ENCODE results near the gene MBD5.
"Not testable (repeated sequence)": the region's sequence is repeated elsewhere in the genome, so short reads cannot be mapped to it uniquely, and the experiment has no call there.

Gene MBD5

GRCh38 chr2:148021059-148021861, at the start of gene MBD5:
Gene MBD5 (plus strand): TSS chr2:148021091.
- peak in 1 of 2 experiments; percentile 5 for DNase-seq

- no peak for DNase-seq
These were observed 44.8 kb upstream of the MBD5 start for GRCh38 chr2:147976102-147976501.

- DNase-seq = no peak
These were observed 43.2 kb upstream of the MBD5 start for GRCh38 chr2:147977679-147978078.

- DNase-seq = no peak
These were observed 39.9 kb upstream of the MBD5 start for GRCh38 chr2:147980940-147981528.

GRCh38 chr2:147989102-147989501, 31.8 kb upstream of the MBD5 start:
- DNase-seq = no peak

GRCh38 chr2:147989809-147990403, 31.0 kb upstream of the MBD5 start:
- peak; percentile 72 to 80 for DNase-seq

GRCh38 chr2:147994965-147995364, 25.9 kb upstream of the MBD5 start:
- not testable (repeated sequence) for DNase-seq

GRCh38 chr2:147996828-147997227, 24.1 kb upstream of the MBD5 start:
- no peak for DNase-seq

GRCh38 chr2:147998203-147998602, 22.7 kb upstream of the MBD5 start:
- no peak for DNase-seq

- no peak for DNase-seq
These were observed 21.8 kb upstream of the MBD5 start for GRCh38 chr2:147999126-147999525.

- DNase-seq = no peak
These were observed 20.8 kb upstream of the MBD5 start for GRCh38 chr2:148000095-148000494.

GRCh38 chr2:148002420-148002819, 18.5 kb upstream of the MBD5 start:
- DNase-seq = not testable (repeated sequence)

- DNase-seq = no peak
These were observed 14.5 kb upstream of the MBD5 start for GRCh38 chr2:148006249-148007007.

GRCh38 chr2:148007219-148007900, 13.5 kb upstream of the MBD5 start:
- no peak for DNase-seq

- not testable (repeated sequence) for DNase-seq
These were observed 12.5 kb upstream of the MBD5 start for GRCh38 chr2:148008411-148008810.

- no peak for DNase-seq
These were observed 7.0 kb upstream of the MBD5 start for GRCh38 chr2:148013876-148014275.

- DNase-seq = no peak
These were observed 6.3 kb upstream of the MBD5 start for GRCh38 chr2:148014616-148015015.

GRCh38 chr2:148020111-148021058, 506 bp upstream of the MBD5 start, which contains the start of gene ORC4:
Gene ORC4 (minus strand): TSS chr2:148020737. CDS start chr2:147975958, 44,779 bp downstream.
- peak; percentile 97 to 98 for DNase-seq

- no peak for DNase-seq
These were observed 995 bp downstream of the MBD5 start for GRCh38 chr2:148021886-148022285.

- DNase-seq = no peak
These were observed 1.5 kb downstream of the MBD5 start for GRCh38 chr2:148022351-148022750.

GRCh38 chr2:148022882-148023281, 2.0 kb downstream of the MBD5 start:
- no peak for DNase-seq
